K562 (cell line): ENCODE results near the gene NF2.

ENCODE experiments used
- GTF2F1 ChIP-seq: IDR thresholded peaks from 2 replicates; pipeline ENCODE4 v1.6.1; 2011; ENCODE audit warnings: low read depth, low read length, improper control_type of control experiment
- POLR2A ChIP-seq: fragments of 450-650 bp; conservative IDR thresholded peaks from 2 replicates; pipeline ENCODE4 v1.6.1; 2016

GRCh38 chr22:29689206-29689879 is 85.9 kb downstream of the NF2 start:
- TF ChIP-seq GTF2F1 (no peak), POLR2A (no peak)
